ENCODE data around the gene MACF1. TPM values are rescaled to one million over a fixed set of nuclear protein-coding genes. Genes with fewer than 3 reads are reported as not detected.

Gene MACF1
- total RNA-seq, 2 donors from 2014 or later: 214 to 251 TPM

DNA sequence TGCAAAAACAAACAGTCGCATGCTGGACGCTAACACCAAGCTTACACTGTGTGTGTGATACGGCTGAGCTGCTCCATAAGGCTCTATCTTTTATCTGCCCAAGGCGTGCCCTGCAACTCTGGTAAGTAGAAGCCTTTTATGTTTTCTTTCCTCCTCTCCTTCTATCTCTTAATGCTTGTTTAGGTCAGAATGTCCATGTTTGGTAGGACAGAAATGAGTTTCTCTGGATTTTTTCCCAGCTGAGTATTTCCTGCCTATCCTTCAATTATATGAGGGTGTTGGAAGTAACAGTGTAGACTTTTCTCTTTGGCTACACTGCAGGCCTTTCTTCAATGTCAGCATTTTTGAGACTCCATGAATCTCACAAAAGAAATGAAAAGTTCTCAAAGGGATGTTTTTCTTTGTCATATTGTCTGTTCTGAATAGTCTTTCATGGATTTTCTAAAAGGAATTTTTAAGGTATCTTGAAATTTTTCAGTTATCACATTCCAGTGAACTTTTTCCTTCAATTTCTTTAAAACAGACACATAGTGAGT is 124.2 kb downstream of the MACF1 start:
- WGBS, 2 experiments (ENCODE audit: insufficient coverage in 1 of 2, insufficient read length in 1 of 2): 96% methylated on average over 3 to 4 of the region's 4 CpGs
- H3K36me3 ChIP-seq (ENCODE audit: control insufficient read depth, insufficient read depth, low read length): peaks cover 61% of the 10 kb centered on the region
- no peak overlapping the region for H3K27ac ChIP-seq (ENCODE audit: low read depth, low read length)
- no peak overlapping the region for H3K27ac Mint-ChIP-seq
- no peaks in the 10 kb centered on the region for H3K4me1 Mint-ChIP-seq
- H3K4me3 Mint-ChIP-seq: no peak overlapping the region
- TF ChIP-seq, protein P1, sequence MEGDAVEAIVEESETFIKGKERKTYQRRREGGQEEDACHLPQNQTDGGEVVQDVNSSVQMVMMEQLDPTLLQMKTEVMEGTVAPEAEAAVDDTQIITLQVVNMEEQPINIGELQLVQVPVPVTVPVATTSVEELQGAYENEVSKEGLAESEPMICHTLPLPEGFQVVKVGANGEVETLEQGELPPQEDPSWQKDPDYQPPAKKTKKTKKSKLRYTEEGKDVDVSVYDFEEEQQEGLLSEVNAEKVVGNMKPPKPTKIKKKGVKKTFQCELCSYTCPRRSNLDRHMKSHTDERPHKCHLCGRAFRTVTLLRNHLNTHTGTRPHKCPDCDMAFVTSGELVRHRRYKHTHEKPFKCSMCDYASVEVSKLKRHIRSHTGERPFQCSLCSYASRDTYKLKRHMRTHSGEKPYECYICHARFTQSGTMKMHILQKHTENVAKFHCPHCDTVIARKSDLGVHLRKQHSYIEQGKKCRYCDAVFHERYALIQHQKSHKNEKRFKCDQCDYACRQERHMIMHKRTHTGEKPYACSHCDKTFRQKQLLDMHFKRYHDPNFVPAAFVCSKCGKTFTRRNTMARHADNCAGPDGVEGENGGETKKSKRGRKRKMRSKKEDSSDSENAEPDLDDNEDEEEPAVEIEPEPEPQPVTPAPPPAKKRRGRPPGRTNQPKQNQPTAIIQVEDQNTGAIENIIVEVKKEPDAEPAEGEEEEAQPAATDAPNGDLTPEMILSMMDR (conservative IDR thresholded peaks at IDR 0.05): no peak
- no peaks in the 10 kb centered on the region for H3K9me3 Mint-ChIP-seq
- H3K4me1 ChIP-seq (ENCODE audit: control insufficient read depth, insufficient read depth, low read length): no peaks in the 10 kb centered on the region
- H3K9me3 ChIP-seq (ENCODE audit: control insufficient read depth, low read length): no peaks in the 10 kb centered on the region
- no peaks in the 10 kb centered on the region for H3K27me3 Mint-ChIP-seq (ENCODE audit: insufficient read depth)
- no peak for DNase-seq
- no peak overlapping the region for H3K9ac ChIP-seq (ENCODE audit: extremely low read depth, low read length, poor library complexity, severe bottlenecking)
- H3K4me3 ChIP-seq (ENCODE audit: low read length): no peak overlapping the region
- H3K36me3 Mint-ChIP-seq (ENCODE audit: low read depth): peaks cover 42% of the 10 kb centered on the region
- no peaks in the 10 kb centered on the region for H3K27me3 ChIP-seq (ENCODE audit: control insufficient read depth, insufficient read depth, low read length, poor library complexity, severe bottlenecking)

DNA sequence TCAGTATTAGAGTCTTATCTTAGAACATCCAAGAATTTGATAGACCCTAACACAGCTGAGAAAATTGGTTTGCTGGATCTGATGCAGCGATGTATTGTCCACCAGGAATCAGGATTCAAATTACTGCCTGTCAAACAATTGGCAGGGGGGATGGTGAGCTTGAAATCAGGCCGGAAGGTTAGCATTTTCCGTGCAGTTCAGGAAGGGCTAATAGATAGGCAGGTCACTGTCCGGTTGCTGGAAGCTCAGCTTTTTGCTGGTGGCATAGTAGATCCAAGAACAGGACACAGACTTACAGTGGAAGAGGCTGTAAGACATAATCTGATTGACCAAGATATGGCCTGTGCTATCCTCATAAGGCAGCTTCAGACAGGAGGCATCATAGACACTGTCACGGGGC is 127.2 kb downstream of the MACF1 start:
- Mint-ChIP-seq H3K27ac (no peak overlapping the region), H3K27me3 (ENCODE audit: insufficient read depth) (no peaks in the 10 kb centered on the region), H3K9me3 (no peaks in the 10 kb centered on the region), H3K4me3 (no peak overlapping the region), H3K4me1 (peaks cover 4% of the 10 kb centered on the region), H3K36me3 (ENCODE audit: low read depth) (peaks cover 44% of the 10 kb centered on the region)
- H3K4me1 ChIP-seq (ENCODE audit: control insufficient read depth, insufficient read depth, low read length): no peaks in the 10 kb centered on the region
- WGBS, 2 experiments (ENCODE audit: insufficient coverage in 1 of 2, insufficient read length in 1 of 2): 95 to 100% methylated on average over 4 to 5 of the region's 5 CpGs
- no peaks in the 10 kb centered on the region for H3K27me3 ChIP-seq (ENCODE audit: control insufficient read depth, insufficient read depth, low read length, poor library complexity, severe bottlenecking)
- no peak overlapping the region for H3K27ac ChIP-seq (ENCODE audit: low read depth, low read length)
- TF ChIP-seq, protein P1 (conservative IDR thresholded peaks at IDR 0.05): no peak
- no peaks in the 10 kb centered on the region for H3K9me3 ChIP-seq (ENCODE audit: control insufficient read depth, low read length)
- peaks cover 40% of the 10 kb centered on the region for H3K36me3 ChIP-seq (ENCODE audit: control insufficient read depth, insufficient read depth, low read length)
- no peak for DNase-seq
- H3K9ac ChIP-seq (ENCODE audit: extremely low read depth, low read length, poor library complexity, severe bottlenecking): no peak overlapping the region
- no peak overlapping the region for H3K4me3 ChIP-seq (ENCODE audit: low read length)

DNA sequence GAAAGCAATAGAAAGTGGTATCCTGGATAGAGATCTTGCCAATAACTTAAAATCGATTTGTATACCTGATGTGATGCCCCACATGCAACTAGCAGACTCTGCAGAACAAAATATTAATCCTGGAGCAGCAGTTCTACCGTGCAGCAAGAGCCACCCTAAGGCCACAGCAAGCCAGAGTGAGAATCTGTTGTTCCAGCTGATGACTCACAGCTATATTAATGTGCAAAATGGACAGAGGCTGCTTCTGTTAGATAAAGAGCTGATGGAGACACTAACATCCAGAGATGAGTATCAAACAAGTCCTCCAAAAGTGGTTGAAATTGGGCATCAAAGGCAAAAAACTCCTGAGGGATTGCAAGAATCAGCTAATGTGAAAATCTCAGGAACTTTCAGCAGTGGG is 127.8 kb downstream of the MACF1 start:
- Mint-ChIP-seq H3K4me3 (no peak overlapping the region), H3K36me3 (ENCODE audit: low read depth) (peaks cover 45% of the 10 kb centered on the region), H3K27ac (no peak overlapping the region), H3K9me3 (no peaks in the 10 kb centered on the region), H3K4me1 (peaks cover 4% of the 10 kb centered on the region), H3K27me3 (ENCODE audit: insufficient read depth) (no peaks in the 10 kb centered on the region)
- DNase-seq: no peak
- TF ChIP-seq, protein P1 (conservative IDR thresholded peaks at IDR 0.05): no peak
- H3K27ac ChIP-seq (ENCODE audit: low read depth, low read length): no peak overlapping the region
- peaks cover 41% of the 10 kb centered on the region for H3K36me3 ChIP-seq (ENCODE audit: control insufficient read depth, insufficient read depth, low read length)
- no peak overlapping the region for H3K9ac ChIP-seq (ENCODE audit: extremely low read depth, low read length, poor library complexity, severe bottlenecking)
- H3K27me3 ChIP-seq (ENCODE audit: control insufficient read depth, insufficient read depth, low read length, poor library complexity, severe bottlenecking): no peaks in the 10 kb centered on the region
- H3K4me1 ChIP-seq (ENCODE audit: control insufficient read depth, insufficient read depth, low read length): no peaks in the 10 kb centered on the region
- H3K9me3 ChIP-seq (ENCODE audit: control insufficient read depth, low read length): peaks cover 2% of the 10 kb centered on the region
- 99 to 100% methylated on average over 2 of the region's 2 CpGs for WGBS, 2 experiments (ENCODE audit: insufficient coverage in 1 of 2, insufficient read length in 1 of 2)
- no peak overlapping the region for H3K4me3 ChIP-seq (ENCODE audit: low read length)
